ENCODE results near the gene FAM174C. TPM values are rescaled to one million over a fixed set of nuclear protein-coding genes. Genes with fewer than 3 reads are reported as not detected.

The FAM174C gene
- total RNA-seq, 1 donor from 2014 or later = 64.8 TPM

GRCh38 chr19:1289686-1290025 is 14.3 kb downstream of the FAM174C start:
- peaks cover 18% of the 10 kb centered on the region for H3K27me3 ChIP-seq

GRCh38 chr19:1290196-1290702 is 14.9 kb downstream of the FAM174C start:
- no peak for DNase-seq (ENCODE audit: extremely low spot score in 2 of 2)
- H3K4me1 ChIP-seq = peaks cover 17% of the 10 kb centered on the region
- no peaks in the 10 kb centered on the region for H3K9me3 ChIP-seq
- H3K27ac ChIP-seq = no peak overlapping the region
- peaks cover 24% of the 10 kb centered on the region for H3K27me3 ChIP-seq
- TF ChIP-seq POLR2AphosphoS5 (IDR thresholded peaks at IDR 0.05; ENCODE audit: insufficient read depth in 1 of 2, low read depth in 1 of 2) (no peak), CTCF (IDR thresholded peaks at IDR 0.05) (no peak), POLR2A (IDR thresholded peaks at IDR 0.05) (no peak)
- H3K4me3 ChIP-seq = no peak overlapping the region
- no peaks in the 10 kb centered on the region for H3K36me3 ChIP-seq
- intact Hi-C loops (cut with DNase I) = no loop called here

More at GRCh38 chr19:1289686-1290025, 14.3 kb downstream of the FAM174C start:
- peaks cover 19% of the 10 kb centered on the region for H3K4me1 ChIP-seq
- intact Hi-C loops (cut with DNase I) = no loop called here
- DNase-seq (ENCODE audit: extremely low spot score in 2 of 2) = no peak
- TF ChIP-seq CTCF (IDR thresholded peaks at IDR 0.05) (no peak), POLR2A (IDR thresholded peaks at IDR 0.05) (no peak), POLR2AphosphoS5 (IDR thresholded peaks at IDR 0.05; ENCODE audit: insufficient read depth in 1 of 2, low read depth in 1 of 2) (no peak)
- no peaks in the 10 kb centered on the region for H3K9me3 ChIP-seq
- no peaks in the 10 kb centered on the region for H3K36me3 ChIP-seq
- H3K4me3 ChIP-seq = no peak overlapping the region
- H3K27ac ChIP-seq = no peak overlapping the region

- Histone ChIP-seq H3K27ac (no peak overlapping the region), H3K4me1 (peaks cover 20% of the 10 kb centered on the region), H3K9me3 (no peaks in the 10 kb centered on the region), H3K36me3 (no peaks in the 10 kb centered on the region), H3K4me3 (no peak overlapping the region), H3K27me3 (peaks cover 29% of the 10 kb centered on the region)
- DNase-seq (ENCODE audit: extremely low spot score in 2 of 2) = no peak
- TF ChIP-seq CTCF (IDR thresholded peaks at IDR 0.05) = no peak
- TF ChIP-seq POLR2A (IDR thresholded peaks at IDR 0.05) = no peak
- intact Hi-C loops (cut with DNase I) = no loop called here
Measured at GRCh38 chr19:1290703-1291651, 15.6 kb downstream of the FAM174C start.

GRCh38 chr19:1291761-1292418 is 16.6 kb downstream of the FAM174C start:
- DNase-seq (ENCODE audit: extremely low spot score in 2 of 2) = no peak
- Histone ChIP-seq H3K4me3 (no peak overlapping the region), H3K9me3 (no peaks in the 10 kb centered on the region), H3K36me3 (no peaks in the 10 kb centered on the region), H3K27me3 (peaks cover 26% of the 10 kb centered on the region), H3K27ac (no peak overlapping the region), H3K4me1 (peaks cover 14% of the 10 kb centered on the region)
- intact Hi-C loops (cut with DNase I) = no loop called here
- TF ChIP-seq CTCF (IDR thresholded peaks at IDR 0.05) (no peak), POLR2A (IDR thresholded peaks at IDR 0.05) (no peak), POLR2AphosphoS5 (IDR thresholded peaks at IDR 0.05; ENCODE audit: insufficient read depth in 1 of 2, low read depth in 1 of 2) (no peak)

Measured in vagina (tissue), 2 donors.